ENCODE results near the gene CSN1S1.
A peak's percentile ranks its signal among the peaks of the same experiment; 100 is the strongest.
"Not testable (repeated sequence)": the region's sequence is repeated elsewhere in the genome, so short reads cannot be mapped to it uniquely, and the experiment has no call there.

CSN1S1 gene

GRCh38 chr4:69930768-69931167, at the start of gene CSN1S1:
Gene CSN1S1 (plus strand): TSS chr4:69931068. CDS start chr4:69932556, 1,488 bp downstream.
- DNase-seq: no peak

GRCh38 chr4:69881173-69881773, 49.6 kb upstream of the CSN1S1 start:
- peak; percentile 13 for DNase-seq

GRCh38 chr4:69882150-69882549, 48.7 kb upstream of the CSN1S1 start:
- DNase-seq: no peak

GRCh38 chr4:69888336-69888735, 42.5 kb upstream of the CSN1S1 start:
- no peak for DNase-seq

GRCh38 chr4:69894186-69894585, 36.7 kb upstream of the CSN1S1 start:
- no peak for DNase-seq

GRCh38 chr4:69894721-69895120, 36.1 kb upstream of the CSN1S1 start:
- no peak for DNase-seq

- DNase-seq: no peak
These were observed 34.2 kb upstream of the CSN1S1 start for GRCh38 chr4:69896530-69897116.

- DNase-seq: no peak
These were observed 23.7 kb upstream of the CSN1S1 start for GRCh38 chr4:69907151-69907550.

GRCh38 chr4:69909195-69909594, 21.7 kb upstream of the CSN1S1 start:
- DNase-seq: no peak

- no peak for DNase-seq
These were observed 20.7 kb upstream of the CSN1S1 start for GRCh38 chr4:69910016-69910782.

GRCh38 chr4:69920874-69921273, 10.0 kb upstream of the CSN1S1 start:
- no peak for DNase-seq

GRCh38 chr4:69923782-69924410, 7.0 kb upstream of the CSN1S1 start:
- not testable (repeated sequence) for DNase-seq

- no peak for DNase-seq
These were observed 3.3 kb downstream of the CSN1S1 start for GRCh38 chr4:69934150-69934549.

- DNase-seq: no peak
These were observed 5.7 kb downstream of the CSN1S1 start for GRCh38 chr4:69936566-69936965.

GRCh38 chr4:69951602-69952001, 20.7 kb downstream of the CSN1S1 start:
- DNase-seq: no peak

GRCh38 chr4:69957209-69957608, 26.3 kb downstream of the CSN1S1 start:
- DNase-seq: no peak

GRCh38 chr4:69965628-69966027, 34.8 kb downstream of the CSN1S1 start, which contains the start of gene CSN2:
Gene CSN2 (minus strand): TSS chr4:69965728. CDS start chr4:69960995, 4,733 bp downstream.
- no peak for DNase-seq

GRCh38 chr4:69970071-69970470, 39.2 kb downstream of the CSN1S1 start:
- no peak for DNase-seq

- DNase-seq: no peak
These were observed 43.8 kb downstream of the CSN1S1 start for GRCh38 chr4:69974631-69975030.

GRCh38 chr4:69977582-69977981, 46.7 kb downstream of the CSN1S1 start:
- no peak for DNase-seq

GRCh38 chr4:69984030-69984443, 53.2 kb downstream of the CSN1S1 start:
- DNase-seq: no peak

GRCh38 chr4:69986663-69987062, 55.8 kb downstream of the CSN1S1 start:
- no peak for DNase-seq

GRCh38 chr4:69991016-69991415, 60.1 kb downstream of the CSN1S1 start:
- DNase-seq: no peak

- DNase-seq: no peak
These were observed 63.9 kb downstream of the CSN1S1 start for GRCh38 chr4:69994782-69995181.
